Body of pancreas (tissue), 4 donors: ENCODE results near the gene ACTR3.

Experiments
- CTCF ChIP-seq, 7 experiments: fragments of 450-650 bp in 4 of 7; fragments of 200-600 bp in 3 of 7; sonication (generic) in 3 of 7; IDR thresholded peaks; one replicate each; pipeline ENCODE4 v1.5.1; 2016 to 2019; ENCODE audit warnings: antibody characterized with exemption in 7 of 7
- POLR2A ChIP-seq, 3 donors: fragments of 450-650 bp; IDR thresholded peaks; one replicate each; pipeline ENCODE4 v1.6.1; 2016; ENCODE audit warnings: antibody characterized with exemption in 3 of 3, mild to moderate bottlenecking in 2 of 3

- TF ChIP-seq CTCF (IDR thresholded peaks at IDR 0.05) (no peak), POLR2A (IDR thresholded peaks at IDR 0.05) (no peak)
Observed at GRCh38 chr2:114011713-114012112, 121.8 kb downstream of the ACTR3 start.
